Stimulated activated CD8-positive, alpha-beta memory T cell treated with anti-CD3 and anti-CD28 coated beads, Interleukin-12 subunit alpha, Interleukin-12 subunit beta, amount 100 ng/mL, for 4 hours (primary cell): ENCODE measurements around the gene GOLM1.
"Not testable (repeated sequence)": the region's sequence is repeated elsewhere in the genome, so short reads cannot be mapped to it uniquely, and the experiment has no call there.

Experiments used
- DNase-seq: peaks from one replicate; pipeline ENCODE4 v3.0.0-alpha.2; 2020; ENCODE audit warnings: low read depth

The GOLM1 gene

GRCh38 chr9:86082870-86083269 is 16.5 kb downstream of the GOLM1 start:
- no peak for DNase-seq

DNA sequence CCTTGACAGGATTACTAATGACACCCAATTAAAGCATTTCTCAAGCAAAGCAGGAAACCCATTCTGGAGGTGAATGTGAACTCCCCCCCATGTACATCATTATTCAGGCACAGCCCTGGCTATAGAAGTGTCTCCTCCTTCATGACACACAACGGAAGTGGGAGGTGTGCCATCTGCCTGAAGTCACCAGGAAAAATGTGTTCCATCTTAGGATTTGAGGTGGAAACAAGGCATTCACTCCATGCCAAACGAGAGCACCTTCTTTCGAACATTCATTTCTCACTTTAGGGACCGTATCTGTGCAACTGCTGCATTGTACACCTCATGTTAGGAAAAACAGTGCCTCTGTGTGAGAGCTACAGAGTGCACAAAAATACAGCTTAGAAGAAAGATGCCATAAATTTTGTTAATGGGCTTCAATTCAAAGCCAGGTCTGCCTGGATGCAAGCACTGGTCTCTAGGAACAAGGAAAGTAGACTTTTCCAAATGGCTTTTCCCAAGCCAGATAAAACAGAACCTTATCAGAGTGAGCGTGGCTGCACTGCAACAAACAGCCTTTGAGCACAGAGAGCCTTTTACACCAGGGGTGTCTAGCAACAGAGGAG is 19.4 kb downstream of the GOLM1 start:
- DNase-seq = no peak

DNA sequence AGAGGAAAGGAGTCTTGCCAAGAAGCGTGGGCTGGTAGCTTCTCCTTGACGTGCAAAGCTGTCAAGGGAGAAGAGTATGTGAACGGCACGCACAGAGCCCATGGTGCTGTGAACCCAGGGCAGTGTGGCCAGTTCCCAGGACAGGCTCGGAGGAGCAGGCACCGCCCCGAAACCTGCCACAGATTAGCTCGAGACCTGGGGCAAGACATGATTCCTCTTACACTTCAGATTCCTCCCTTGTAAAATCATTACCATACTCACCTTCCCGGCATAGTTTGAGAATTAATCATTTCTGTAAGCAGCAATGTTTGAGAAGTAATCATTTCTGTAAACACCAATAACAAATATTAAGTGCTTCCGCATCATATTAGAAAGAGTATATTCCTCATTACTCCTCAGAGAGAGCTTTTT is 19.9 kb downstream of the GOLM1 start:
- DNase-seq = no peak

DNA sequence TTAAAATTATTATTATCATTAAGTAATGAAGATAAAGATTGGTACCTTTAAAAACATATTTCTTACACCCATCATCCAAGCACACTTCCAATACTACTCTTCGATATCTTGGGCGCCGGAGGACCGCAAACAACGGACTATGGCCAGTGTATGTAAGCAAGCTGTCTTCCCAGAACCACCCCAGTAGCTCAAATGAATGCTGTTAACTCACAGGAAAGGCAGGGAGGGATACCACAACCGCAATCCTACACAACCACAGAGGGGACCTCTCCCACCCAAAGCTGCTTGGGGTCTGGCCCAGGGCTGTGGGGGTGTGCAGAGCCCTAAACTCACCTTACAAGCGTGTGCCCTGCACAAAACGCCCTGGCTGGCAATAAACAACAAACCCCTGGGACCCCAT is 20.6 kb downstream of the GOLM1 start:
- no peak for DNase-seq

DNA sequence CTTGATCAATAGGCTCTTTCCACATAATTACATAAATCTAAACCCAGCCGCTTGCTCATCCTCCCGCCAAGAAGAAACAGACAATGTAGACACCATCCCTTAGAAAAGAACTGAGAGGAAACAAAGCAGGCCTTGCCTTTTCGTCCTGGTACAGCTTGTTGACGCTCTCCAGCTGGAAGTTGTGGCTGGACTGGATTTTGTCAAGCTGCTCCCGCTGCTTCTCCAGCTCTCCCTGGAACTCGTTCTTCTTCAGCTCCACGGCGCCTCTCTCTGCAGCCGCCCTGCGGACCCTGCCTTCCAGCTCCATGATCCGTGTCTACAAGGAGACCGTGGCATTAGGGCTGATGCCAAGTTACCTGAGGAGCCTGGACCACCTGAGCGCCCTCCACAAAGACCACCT is 22.1 kb downstream of the GOLM1 start:
- DNase-seq = no peak

DNA sequence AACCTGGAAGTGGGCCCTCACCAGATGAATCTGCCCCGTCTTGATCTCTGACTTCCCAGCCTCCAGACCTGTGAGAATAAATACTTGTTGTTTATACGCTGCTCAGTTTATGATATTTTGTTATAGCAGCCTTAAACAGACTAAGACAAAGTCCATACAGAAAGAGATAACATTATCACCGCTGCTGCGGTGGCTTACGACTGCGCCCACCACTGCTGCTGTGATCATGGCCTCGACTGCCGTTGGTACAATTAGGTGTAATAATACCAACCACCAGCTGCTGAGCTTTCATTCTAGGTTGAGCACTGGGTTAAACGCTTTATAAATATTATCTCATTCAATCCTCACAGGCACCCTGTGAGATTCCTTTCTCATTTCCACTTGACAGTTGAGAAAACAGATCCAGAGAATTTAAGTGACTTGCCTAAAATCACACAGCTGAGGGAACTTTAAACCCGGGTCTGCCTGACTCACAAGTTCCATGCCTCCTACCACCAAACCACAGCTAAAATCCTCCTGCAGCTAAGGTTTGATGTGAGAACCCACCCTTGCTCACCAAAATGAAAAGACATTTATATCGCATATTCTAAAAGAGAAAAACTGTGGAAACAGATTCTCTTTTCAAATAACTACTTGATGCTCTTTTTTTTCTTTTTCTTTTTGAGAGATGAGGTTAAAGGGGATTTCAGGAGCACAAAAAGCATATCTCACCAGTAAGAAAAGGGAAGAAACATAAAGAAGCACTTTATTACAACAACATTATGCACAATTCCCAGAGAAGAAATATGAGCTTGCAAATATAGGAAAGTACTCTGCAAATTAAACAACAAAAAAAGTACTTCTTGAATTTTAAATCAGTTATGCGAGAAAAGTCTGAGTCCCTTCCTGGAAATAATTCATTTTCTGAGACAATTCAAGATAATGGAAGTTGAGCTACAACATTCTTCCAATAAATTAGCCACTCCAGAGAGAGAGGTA is 23.9 kb downstream of the GOLM1 start:
- DNase-seq = no peak

DNA sequence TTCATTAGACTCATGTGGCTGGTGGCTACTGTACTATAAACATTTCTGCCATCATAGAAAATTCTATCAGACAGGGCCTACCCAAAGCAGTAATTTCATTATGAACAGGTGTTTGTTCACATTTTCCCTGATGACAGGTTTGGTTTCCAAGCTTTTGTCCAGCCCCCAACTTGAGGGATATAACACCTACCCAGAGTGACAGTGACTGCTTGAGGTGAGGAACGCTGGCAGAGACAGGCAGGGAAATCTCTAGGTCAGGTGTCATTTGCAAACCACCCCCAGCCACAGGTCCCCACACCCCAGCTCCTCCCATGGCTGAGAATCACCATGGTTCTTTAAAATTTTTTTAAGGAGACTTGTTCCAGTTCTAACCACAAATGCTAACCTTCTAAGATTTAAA is 25.5 kb downstream of the GOLM1 start:
- DNase-seq = no peak

DNA sequence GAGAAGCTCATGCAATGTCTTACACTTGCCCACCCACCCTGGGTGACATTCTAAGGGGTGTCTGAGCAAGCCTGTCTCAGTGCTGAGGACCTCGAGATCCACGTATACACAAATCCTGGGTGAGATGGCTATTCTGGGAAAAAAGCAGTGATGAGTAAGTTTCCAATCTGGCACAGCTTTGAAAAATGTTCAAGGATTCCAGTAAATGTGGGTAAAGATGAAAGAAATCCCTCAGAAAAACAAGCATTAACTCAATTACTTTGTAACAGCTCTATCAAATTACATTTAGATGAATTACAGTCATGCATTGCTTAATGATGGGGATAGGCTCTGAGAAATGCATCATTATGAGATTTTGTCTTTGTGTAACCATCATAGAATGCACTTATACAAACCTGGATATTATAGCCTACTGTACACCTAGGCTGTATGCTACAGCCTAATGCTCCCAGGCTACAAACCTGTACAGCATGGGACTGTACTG is 26.9 kb downstream of the GOLM1 start:
- no peak for DNase-seq

DNA sequence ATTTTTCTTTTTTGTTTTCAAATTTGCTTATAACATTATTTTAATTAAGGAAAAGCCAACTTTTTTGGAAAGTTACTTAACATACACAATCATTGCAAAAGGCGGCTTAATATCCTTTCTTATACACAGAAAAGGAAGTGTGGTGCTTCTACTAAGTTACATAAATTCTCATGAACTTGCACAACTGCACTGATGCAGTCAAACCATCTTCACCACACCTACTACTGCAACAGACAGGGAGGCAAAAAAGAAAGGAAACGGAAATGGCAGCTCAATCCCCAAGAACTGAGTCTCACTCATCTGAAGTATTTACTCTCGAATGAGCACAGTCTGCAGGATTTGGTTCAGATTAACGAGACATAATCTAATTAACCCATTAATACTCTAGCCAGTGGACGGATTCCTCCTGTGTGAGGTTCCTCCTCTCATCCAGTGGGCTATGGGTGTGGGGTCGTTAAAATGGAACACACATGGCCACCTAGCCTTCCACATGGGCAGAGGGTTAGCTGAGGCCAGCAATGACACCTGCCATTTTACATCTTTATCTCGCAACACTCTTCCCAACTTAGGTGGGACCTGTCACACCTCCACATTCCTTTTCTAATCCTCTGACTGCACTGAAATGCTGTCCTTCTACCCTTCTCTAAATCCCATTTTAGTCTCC is 30.0 kb downstream of the GOLM1 start:
- DNase-seq = no peak

- no peak for DNase-seq
These were observed 35.1 kb downstream of the GOLM1 start for GRCh38 chr9:86064220-86064619.

GRCh38 chr9:86062845-86063693 is 36.3 kb downstream of the GOLM1 start:
- DNase-seq = no peak

- DNase-seq = no peak
These were observed 37.2 kb downstream of the GOLM1 start for GRCh38 chr9:86061972-86062739.

DNA sequence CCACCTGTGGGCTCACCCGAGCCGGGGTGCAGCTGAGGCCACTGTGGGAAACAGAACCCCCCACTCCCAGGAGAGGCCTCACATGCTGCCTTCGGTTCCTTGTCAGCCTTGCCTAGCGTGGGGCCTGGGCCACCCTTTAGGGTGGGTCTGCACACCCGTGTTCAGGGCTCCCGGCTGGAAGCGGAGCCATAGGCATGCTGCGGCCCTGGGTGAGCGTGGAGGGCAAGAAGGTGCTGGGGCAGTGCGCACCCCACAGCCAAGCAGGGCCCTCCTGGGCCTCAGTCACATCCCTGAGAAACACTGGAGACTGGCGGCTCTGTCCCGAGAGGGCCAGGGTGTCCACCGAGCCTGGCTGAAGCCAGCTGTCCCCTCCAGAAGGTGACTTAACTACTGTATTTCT is 41.9 kb downstream of the GOLM1 start:
- no peak for DNase-seq

DNA sequence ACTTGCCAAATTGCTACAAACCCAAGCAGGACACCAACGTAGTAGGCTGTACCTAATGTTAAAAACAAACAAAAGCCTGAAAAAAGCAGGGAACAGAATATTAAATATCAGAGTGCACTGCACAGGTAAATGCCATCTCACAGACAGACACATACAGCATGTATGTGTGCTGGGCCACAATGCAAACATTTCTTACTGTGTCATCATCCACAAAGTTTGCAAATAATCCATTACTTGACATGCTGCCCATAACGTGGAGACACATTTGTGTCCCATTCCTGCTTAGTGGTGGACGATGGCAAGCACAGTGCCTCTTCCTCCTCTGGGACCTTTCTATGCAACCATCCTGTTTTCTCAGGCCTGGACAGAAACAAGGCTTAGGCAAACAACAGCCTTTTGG is 44.7 kb downstream of the GOLM1 start:
- DNase-seq = no peak

- DNase-seq = no peak
These were observed 46.5 kb downstream of the GOLM1 start for GRCh38 chr9:86052556-86053468.

DNA sequence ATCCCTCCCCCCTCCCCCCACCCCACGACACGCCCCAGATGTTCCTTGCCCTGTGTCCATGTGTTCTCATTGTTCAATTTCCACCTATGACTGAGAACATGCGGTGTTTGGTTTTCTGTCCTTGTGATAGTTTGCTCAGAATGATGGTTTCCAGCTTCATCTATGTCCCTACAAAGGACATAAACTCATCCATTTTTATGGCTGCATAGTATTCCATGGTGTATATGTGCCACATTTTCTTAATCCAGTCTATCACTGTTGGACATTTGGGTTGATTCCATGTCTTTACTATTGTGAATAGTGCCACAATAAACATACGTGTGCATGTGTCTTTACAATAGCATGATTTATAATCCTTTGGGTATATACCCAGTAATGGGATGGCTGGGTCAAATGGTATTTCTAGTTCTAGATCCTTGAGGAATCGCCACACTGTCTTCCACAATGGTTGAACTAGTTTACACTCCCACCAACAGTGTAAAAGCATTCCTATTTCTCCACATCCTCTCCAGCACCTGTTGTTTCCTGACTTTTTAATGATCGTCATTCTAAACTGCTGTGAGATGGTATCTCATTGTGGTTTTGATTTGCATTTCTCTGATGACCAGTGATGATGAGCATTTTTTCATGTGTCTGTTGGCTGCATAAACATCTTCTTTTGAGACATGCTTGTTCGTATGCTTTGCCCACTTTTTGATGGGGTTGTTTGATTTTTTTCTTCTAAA is 51.2 kb downstream of the GOLM1 start:
- not testable (repeated sequence) for DNase-seq

DNA sequence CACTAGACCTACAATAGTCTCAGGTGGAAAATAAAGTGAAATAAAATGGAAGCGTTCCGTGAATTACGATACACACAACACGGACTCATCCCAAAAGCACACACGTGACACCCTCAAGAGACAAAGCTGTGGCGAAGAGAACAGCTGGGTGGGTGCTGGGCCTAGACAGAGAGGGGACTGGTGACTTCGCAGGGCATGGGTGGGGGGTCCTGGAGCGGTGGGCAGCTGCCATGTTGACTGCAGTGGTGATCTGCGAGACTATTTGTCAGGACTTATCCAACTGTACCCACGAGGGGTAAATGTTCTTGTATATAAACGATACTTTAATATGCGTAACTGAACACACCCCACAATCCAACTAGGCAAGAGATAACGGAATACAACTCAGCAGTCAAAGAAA is 52.0 kb downstream of the GOLM1 start:
- DNase-seq = no peak

DNA sequence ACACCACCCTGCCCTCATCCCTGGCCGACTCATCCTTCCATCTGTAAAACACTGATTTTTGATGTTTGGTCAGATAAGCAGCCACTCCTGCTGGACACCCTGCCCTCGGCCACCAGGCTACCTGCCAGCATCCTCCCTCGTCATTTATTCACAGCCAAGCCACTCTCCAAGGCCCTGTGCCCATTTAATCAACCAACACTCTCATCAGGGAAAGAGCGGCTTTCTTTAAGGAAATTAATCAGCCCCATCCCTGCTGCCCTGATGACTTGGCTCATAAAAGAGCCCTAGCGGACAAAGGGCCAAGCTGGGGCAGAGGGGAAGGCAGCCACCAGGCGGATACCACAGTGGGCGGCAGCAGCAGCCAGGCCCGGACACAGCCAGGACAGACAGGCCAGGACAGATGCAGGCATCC is 52.4 kb downstream of the GOLM1 start:
- no peak for DNase-seq

DNA sequence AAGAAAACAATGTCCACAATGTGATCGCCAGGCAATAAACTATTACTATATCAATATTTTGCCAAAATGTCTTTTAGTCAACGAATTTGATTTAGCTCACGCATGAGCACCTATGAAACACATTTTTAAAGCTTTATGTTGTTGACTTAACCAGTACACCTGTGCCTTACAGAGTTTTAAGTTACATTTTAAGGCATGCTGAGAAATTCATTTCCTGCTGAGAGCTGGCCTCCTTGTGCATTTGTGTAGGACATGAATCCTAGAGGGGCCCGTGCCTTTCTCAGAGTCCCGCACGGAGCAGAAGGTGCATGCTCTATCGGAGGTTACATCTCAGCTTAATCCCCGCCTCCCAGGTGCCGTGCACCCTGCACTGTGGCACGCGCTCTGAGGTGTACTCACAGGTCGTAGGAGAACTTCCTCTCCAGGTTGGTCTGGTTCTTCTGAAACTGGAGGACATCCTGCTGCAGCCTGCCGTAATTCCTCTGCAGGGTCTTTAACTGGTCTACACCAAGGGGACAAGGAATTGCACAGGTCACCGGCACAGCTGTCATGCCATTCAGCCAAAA is 53.2 kb downstream of the GOLM1 start:
- no peak for DNase-seq
